GM19351 (cell line): ENCODE data around the gene VPS72.
"Not testable (repeated sequence)": the region's sequence is repeated elsewhere in the genome, so short reads cannot be mapped to it uniquely, and the experiment has no call there.

Source experiments
- ATAC-seq: cut with Tn5 transposase; IDR thresholded peaks from one replicate; pipeline ENCODE4 v1.9.1; 2021; ENCODE audit warnings: mild to moderate bottlenecking, moderate library complexity; ENCODE audit not compliant: unreplicated experiment

Gene VPS72

DNA sequence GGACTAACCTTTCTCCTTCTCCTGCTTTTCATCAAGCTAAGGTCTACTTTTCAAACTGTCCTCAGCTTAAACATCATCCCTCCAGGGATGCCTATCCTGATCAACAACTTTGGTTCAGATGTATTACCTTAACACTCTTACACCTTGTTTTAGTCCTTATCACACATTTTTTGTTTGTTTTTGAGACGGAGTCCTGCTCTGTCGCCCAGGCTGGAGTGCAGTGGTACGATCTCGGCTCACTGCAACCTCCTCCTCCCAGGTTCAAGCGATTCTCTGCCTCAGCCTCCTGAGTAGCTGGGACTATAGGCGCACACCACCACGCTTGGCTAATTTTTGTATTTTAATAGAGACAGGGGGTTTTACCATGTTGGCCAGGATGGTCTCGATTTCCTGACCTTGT, 1.3 kb downstream of the VPS72 start:
- not testable (repeated sequence) for ATAC-seq

DNA sequence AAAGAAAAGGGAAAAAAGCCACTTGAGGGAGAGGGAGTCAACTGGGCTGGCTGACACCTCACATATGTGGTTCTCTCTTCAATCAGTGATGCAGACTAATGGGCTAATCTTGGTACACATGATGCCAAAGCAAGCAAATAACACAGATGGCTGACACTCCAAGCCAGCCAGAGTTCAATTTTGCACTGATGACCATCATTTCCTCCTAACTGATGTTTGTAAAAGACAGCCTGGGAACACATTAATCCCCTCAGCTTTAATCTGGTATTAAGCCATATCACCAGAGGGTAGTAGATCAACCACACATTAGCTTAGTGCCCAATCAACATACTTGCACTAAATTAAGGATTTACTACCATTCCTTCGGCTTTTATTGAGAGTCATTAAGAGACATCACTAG, 2.8 kb downstream of the VPS72 start:
- ATAC-seq: no peak

DNA sequence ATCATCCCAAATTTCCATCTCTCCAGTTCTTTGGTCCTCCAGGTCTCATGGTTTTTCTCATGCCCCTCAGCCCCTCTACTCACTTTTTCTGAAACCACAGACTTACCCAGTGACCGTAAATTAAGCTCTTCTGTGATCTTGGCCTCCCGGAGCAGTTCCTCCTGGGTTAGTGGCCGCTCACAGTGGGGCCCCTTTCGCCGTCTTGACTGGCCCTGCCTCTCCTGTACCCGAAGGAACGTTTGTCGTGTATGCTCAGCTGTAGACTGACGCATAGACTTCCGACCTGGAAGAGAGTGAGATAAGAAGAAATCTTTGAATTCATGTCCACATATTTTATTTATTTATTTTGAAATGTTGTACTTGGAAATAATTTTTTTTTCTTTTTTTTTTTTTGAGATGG, 5.8 kb downstream of the VPS72 start:
- ATAC-seq: no peak

DNA sequence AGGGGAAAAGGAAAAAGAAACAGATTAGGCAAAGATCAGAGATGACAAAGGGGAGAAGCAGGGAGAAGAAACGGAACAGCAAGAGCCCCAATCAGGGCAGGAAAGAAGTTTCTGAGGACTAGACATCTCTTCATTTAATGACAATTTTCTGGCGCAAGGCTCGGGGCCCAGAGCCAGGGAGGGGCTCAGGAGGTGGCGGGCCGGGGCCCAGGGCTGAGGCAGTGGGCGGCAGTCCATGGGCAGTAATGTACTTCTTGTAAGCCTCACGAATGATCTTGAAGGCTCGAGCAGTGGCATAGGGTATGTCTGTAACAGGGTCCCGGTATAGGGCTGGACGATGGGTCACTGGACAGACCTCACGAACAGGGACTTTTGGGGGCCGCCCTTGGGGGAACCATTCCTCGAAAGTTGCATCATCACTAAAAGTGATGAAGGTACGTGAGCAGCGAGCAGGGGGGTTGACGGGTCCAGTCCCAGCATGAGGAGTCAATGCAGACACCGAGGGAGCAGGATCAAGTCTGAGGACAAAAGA, 13.4 kb downstream of the VPS72 start:
- ATAC-seq: no peak

DNA sequence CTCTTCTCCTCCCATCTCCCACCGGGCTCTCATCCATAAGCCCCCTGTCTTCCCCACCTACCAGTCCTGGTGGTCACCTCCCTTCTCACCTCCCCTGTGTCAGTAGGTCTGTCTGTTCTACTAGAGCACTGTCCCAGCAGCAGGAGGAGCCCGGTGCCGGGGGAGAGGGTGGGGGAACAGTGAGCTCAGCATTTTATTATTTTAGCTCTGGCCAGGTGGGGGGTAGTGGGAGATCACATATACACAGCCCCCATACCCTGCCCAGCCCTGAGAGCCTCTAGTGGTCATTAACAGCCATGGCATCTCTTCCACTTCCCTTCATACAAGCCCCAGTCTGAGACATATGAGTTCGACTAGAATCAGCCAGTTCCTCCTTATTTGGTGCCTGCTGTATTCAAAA, 14.1 kb downstream of the VPS72 start, which contains the start of gene TMOD4:
Gene TMOD4 (minus strand): TSS at position 119 of the 400 bp plus-strand sequence. CDS start 1,106 bp downstream, outside the sequence.
- ATAC-seq: no peak

DNA sequence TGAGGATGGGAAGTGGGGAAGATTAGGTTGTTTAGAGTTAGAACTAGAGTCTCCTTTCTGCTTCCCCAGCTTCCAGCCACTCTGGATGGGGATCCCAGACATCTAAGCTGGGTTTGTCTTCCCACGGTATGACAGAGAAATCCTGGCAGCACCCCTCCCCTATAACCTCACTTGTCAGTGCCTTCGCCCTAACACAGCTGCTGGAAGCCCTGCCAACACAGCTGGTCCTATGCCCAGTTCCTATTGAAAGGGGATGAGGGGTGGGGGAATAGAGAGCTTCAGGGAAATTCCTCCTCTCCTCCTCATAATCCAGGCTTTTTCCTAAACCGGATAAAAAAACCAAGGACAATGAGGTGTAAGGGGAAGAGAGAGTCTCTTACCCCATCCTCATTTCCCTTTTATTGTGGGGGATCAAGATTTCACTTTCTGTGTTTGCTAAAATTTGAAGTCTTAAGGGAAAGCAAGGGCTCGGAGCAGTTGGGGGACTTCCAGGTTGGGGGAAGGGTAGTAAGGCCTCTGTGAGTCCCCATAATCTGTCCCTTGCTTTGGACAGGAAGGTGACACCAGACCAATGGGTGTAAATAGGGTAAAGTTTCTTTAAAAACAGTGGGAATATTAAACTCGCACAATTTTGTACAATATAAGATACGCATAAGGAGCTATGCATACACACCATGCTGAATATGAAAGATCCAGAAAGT, 14.8 kb downstream of the VPS72 start:
- no peak for ATAC-seq

DNA sequence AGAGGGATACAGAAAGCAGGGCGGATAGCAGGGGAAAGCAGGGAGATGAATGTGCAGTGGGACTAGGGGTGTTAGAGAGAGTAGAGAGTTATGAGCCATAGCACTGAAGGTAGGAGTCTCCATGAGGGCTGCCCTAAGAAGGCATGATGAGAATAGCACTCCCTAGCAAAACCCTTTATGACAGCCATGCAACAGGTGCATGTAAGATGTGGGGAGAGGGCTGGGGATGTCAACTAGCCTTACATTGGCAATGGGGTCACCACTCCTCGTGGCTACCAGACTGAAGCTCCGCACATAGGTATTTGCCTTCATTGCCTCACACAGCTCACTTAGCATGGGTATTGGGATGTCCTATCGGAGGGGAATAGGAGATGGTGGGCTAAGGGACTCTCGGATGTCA, 18.8 kb downstream of the VPS72 start:
- ATAC-seq: no peak

DNA sequence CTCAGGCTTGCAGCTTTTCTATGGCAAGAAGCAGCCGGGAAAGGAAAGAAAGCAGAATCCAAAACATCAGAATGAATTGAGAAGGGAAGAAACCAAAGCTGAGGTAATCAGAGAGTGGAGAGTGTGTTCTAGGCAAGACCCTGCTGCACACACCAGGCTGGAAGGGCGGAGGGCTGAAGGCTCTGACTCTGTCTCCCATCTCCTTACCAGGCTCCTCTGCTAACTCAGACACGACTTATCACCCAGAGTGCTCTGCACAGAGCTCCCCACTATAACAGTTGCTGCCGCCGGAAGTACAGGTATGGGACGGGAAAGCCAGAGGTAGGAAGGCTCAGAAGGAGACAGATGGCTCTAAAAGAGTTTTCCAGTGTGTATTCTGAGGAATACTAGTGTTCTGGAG, 22.9 kb downstream of the VPS72 start:
- no peak for ATAC-seq

DNA sequence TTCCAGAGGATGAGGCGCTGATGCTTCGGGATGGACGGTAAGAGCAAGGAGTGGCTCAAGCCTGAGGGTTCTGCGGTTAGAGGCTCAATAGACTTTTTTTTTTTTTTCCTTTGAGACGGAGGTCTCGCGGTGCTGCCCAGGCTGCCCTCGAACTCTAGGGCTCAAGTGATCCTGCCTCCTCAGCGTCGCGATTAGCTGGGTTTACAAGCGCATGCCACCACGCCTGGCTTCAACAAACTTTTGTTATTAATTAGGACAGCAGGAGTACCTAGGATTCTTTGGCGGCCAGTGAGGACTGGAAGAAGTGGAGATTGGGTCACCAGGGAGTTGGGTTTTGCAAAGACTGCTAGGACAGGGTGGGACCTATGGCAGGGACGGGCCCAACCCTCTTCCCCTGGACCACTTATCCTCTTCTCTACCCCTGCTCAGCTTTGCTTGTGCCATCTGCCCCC, 23.5 kb downstream of the VPS72 start:
- peak; percentile 11 for ATAC-seq

DNA sequence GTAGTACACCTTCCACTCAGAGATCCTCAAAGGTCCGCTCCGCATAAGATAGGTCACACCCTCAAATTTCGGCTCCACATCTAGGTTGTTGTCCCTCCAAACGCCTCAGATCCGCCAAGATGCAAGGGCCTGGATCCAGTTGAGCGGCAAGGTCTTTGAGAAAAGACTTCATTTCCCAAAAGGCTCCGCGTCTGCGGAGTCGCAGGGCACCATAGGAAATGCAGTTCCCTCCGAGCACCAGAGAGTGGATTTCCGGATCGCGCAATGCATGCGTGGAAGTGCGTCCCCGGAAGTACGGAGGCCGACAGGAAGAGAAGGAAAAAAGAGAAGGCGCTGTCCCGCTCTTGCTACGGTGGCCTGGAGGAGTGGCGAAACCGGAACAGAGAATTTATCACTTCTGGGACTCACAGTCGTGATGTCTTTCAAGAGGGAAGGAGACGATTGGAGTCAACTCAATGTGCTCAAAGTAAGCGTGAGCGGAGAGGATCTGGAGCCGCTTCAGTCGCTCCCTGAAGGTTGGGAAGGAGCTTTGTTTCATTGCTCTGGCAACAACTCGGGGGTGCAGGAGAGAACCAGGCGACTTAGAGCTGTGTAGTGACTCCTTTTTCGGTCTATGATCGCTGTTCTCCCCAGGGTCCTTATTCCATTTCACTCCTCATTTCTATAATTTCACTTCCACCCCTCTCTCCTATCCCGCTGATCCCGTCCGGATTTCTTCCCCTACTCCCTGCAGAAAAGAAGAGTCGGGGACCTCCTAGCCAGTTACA, 24.1 kb downstream of the VPS72 start, which contains the start of the genes LYSMD1 and SCNM1:
Gene LYSMD1 (minus strand): TSS at position 165 of the 767 bp plus-strand sequence. CDS start 644 bp downstream, outside the sequence.
Gene SCNM1 (plus strand): TSS at position 407 of the 767 bp plus-strand sequence. CDS start 9 bp downstream, at position 416.
- peak; percentile 81 for ATAC-seq

DNA sequence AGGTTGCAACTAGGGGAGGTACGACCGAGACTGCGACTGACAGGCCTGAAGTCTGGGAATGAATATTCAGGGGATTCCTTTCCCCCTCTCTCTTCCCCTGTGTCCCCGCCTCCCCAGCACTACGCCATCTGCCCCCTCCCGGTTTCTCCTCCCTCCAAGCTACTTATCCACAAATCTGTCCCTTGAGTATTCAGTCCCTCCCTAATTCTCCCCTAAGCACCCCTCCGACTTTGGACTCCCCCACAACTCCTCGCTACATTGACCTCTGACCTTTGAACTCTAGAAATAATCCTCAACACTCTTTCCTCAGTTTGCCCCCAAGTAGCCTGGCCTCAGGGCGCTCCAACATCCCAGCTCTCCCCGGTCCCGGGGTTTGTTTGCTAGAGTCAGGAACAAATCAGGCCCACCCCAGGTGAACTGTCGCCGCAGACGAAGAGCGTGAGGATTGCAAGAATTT, 24.7 kb downstream of the VPS72 start:
- peak; percentile 4 for ATAC-seq

DNA sequence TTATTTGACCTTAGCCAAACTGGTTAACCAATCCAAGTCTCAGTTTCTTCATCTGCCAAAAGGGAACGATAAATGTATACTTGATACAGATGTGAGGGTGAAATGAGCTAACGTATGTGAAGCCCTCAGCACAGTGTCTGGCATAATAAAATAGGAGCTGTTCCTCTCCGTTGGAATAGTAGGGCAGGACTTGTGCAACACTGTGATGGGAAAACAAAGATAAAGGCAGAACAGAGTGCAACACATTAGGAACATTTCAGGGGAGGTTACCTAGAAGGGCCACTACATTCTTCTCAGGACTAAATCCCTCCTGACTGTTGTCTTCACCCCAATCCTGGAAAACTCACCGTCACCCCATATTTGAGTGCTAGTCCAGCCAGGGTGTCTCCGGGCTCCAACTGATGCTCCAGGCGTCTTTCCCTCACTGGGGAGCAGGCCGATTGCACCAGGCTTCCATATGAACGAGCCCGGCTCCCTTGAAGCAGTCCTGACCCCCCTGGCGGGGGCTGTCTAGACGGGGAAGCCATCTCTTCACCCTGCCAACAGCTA, 25.2 kb downstream of the VPS72 start:
- no peak for ATAC-seq

DNA sequence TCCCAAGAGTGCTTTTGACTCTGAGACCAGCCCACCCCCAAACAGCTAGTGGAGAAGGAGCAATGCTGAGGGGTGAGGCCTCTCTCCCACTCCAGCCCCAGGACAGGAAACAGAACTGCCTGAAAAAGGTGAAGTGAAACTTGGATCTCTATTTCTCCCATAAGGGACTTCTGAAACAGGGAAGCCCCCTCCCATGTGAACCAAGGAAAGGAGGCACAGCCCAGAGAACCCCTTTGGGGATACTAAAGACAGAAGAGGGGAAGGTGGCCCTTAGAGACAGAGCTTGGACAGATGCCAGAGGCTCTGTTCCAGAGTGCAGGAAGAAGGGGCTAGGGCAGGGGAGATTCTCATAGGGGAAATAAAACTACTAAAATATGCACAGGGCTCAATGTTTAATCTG, 30.6 kb downstream of the VPS72 start:
- ATAC-seq: no peak

DNA sequence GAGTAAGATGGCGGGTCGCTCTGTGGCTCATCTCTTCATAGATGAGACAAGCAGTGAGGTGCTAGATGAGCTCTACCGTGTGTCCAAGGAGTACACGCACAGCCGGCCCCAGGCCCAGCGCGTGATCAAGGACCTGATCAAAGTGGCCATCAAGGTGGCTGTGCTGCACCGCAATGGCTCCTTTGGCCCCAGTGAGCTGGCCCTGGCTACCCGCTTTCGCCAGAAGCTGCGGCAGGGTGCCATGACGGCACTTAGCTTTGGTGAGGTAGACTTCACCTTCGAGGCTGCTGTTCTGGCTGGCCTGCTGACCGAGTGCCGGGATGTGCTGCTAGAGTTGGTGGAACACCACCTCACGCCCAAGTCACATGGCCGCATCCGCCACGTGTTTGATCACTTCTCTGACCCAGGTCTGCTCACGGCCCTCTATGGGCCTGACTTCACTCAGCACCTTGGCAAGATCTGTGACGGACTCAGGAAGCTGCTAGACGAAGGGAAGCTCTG, 31.2 kb downstream of the VPS72 start:
- ATAC-seq: no peak

DNA sequence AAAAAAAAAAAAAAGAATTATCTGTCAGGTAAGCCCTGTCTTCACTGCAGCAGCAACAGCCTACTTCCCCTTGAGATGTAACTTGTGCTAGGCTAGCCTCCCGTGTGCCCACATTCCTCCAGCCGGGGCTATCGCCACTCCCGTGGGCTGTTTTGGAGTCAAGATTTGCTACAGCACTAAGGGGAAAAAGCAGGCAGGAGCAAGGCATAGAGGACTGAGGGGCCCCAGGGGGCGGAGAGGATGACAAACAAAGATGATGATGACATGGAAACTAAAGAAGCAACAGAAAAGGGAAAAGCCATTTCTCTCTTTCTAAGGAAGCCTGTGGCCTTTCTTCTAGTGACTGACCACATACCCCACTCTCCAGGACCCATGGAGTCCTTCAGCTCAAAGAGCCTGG, 31.7 kb downstream of the VPS72 start:
- ATAC-seq: no peak

DNA sequence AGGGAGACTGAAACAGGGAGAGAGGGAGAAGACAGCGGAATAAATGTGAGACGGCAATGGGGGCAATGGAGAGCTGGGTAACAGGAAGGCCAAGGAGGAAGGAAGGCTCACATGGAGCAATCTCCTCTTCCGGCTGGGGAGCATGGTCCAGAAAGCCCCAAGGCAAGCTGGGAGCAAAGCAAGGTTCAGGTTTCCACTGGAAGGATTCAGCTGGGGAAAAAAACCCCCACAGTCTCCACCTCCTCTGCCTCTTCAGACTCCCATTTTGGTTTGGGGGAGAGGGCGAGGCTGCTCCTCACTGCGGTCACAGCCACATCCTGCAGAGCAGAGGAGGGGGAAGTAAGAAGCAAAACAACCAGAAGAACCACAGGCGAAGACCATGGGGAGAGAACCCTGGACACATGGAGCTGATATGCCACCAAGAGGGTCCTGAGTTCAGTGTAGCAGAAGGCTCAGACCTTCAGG, 32.9 kb downstream of the VPS72 start:
- ATAC-seq: no peak

DNA sequence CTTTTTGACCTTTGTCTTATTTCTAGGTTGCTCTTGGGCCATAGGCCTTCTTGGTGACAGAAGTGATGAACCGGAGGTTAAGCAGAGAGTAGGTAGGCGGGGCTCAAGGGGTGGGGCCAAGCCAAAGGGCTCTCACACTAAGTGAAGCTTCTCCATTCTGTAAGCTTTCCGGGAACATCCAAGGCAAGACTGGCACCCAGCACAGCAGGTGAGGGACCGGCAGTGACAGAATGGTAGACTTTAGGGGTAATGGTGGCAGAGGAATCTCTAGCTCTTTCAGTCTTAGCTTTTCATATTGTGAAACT, 33.5 kb downstream of the VPS72 start, which contains the start of gene TNFAIP8L2:
Gene TNFAIP8L2 (plus strand): TSS at position 135 of the 305 bp plus-strand sequence. CDS start 2,049 bp downstream, outside the sequence.
- ATAC-seq: peak; percentile 71

DNA sequence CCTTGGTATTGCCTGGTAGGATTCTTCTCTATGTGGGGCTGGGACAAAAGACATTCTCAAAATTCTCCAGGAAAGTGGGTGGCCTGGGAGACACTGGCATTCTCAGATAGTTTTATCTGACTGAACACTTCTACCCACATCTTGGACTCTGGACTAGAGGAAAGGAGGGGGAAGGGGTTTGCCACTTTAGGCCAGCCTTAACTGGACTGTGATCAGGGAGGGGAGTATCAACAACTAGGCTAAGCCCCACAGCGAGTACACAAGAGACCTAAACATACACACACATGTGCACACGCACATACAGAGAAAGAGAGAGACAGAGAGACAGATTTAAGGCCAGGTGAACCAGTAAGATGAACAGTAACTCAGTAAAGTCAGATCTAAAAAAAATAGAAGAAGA, 42.3 kb downstream of the VPS72 start:
- no peak for ATAC-seq

DNA sequence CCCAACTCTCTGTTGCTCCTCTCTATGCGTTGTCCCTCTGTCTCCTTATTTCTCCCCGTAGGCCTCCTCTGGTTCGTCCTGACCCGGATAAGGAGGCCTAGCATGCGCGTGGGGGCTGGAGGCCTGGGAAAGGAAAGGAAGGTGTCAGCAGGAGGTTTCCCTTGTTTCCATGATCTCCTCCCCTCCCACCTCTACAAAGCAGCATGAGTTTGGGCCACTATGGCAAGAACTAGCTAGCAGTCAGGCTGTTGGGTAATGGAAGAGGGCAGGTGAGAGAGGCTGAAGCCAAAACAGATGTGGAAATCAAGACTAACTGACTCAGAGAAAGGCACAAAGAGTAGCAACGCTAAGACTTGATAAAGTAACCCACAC, 42.9 kb downstream of the VPS72 start:
- ATAC-seq: no peak

DNA sequence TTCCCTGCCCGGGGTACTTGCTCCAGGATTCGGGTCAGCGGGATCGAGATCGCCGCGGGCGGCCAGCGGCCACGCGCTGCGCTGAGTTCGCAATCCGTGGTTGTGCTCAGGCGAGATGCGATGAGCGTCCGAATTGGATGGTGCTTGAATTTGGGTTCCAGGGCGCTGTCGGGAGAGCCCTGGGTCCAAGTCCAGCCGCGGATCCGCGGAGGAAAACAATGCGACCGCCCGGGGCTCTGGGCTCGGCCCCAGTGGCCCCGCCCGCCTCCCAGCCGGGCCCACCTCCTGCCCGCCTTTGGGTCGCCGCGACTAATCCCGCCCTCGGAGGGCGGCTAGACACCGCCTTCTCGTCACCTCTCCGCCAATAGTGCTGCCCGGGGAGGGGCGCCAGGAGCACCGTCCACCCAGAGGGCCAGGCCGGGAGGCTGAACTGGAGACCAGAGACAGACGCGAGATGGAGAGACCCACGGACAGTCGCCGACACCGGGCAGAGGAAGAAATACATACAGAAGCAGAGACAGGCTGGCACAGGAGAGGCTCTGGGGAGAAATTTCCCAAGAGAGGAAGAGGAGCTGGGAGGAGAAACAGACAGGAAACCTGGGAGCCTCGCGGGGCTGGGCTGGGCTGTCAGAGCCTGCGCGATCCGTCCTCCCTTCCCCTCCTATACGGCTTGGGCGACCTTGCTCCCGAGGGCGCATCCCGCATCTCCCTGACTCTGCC, 43.4 kb downstream of the VPS72 start, which contains the start of gene SEMA6C:
Gene SEMA6C (minus strand): TSS at position 220 of the 720 bp plus-strand sequence. CDS start 4,010 bp downstream, outside the sequence.
- ATAC-seq: peak; percentile 99
